Endothelial cell of umbilical vein (primary cell): ENCODE data around the gene PTPRT. TPM values are rescaled to one million over a fixed set of nuclear protein-coding genes. Genes with fewer than 3 reads are reported as not detected.

ENCODE experiments used
- BruUV-seq: library from RNA; stranded (reverse); fragments of 400-500 nt; replicated peaks from 2 replicates; lab custom pipeline; 2021; lab: Mats Ljungman, UMichigan
- CTCF ChIA-PET: fragments of 300-600, 350-600 bp; sonication (Branson Sonifier 250); formaldehyde crosslinking; loops from one replicate; lab custom pipeline; 2021; ENCODE audit warnings: antibody characterized with exemption, inconsistent platforms; lab: Charles Lee
- POLR2A ChIA-PET: fragments of 300-600, 350-600 bp; sonication (Branson Sonifier 250); formaldehyde crosslinking; loops from one replicate; lab custom pipeline; 2021; ENCODE audit warnings: antibody characterized with exemption, inconsistent platforms; lab: Charles Lee
- DNase-seq: peaks from one replicate; pipeline ENCODE4 v3.0.0-alpha.2; 2011; ENCODE audit warnings: low read depth, low spot score
- FAIRE-seq: peaks from 2 replicates; lab custom pipeline; 2011; peaks lifted over from hg19 to GRCh38; lab: Jason Lieb, UNC
- H2AFZ ChIP-seq: 2 replicates; pipeline ENCODE4 v1.6.0; 2012; ENCODE audit warnings: low read depth, low read length, control low read depth, inconsistent platforms
- H3K27ac ChIP-seq: 2 replicates; pipeline ENCODE4 v1.5.1; 2011; ENCODE audit warnings: low read depth, mild to moderate bottlenecking, control low read depth, low read length, moderate library complexity; ENCODE audit not compliant: insufficient read depth
- H3K27me3 ChIP-seq, 2 experiments: 2 replicates each; pipeline versions ENCODE4 v1.6.0 to v1.6.1; 2011; ENCODE audit warnings: low read length in 2 of 2, mixed read lengths in 1 of 2; ENCODE audit not compliant: control insufficient read depth in 2 of 2, insufficient read depth in 2 of 2
- H3K36me3 ChIP-seq, 2 experiments: 2 replicates in 1 of 2; 3 replicates in 1 of 2; pipeline ENCODE4 v1.5.1; 2011; ENCODE audit warnings: low read length in 2 of 2, mild to moderate bottlenecking in 1 of 2, moderate library complexity in 1 of 2; ENCODE audit not compliant: control insufficient read depth in 2 of 2, insufficient read depth in 2 of 2; ENCODE audit errors: extremely low read depth in 1 of 2
- H3K4me1 ChIP-seq: 3 replicates; pipeline ENCODE4 v1.5.1; 2011; ENCODE audit warnings: mild to moderate bottlenecking, low read length; ENCODE audit not compliant: control insufficient read depth, insufficient read depth; ENCODE audit errors: extremely low read depth
- H3K4me2 ChIP-seq: 2 replicates; pipeline ENCODE4 v1.6.1; 2011; ENCODE audit warnings: low read length, control low read depth, mixed read lengths; ENCODE audit not compliant: insufficient read depth
- H3K4me3 ChIP-seq, 3 experiments: fragments of 200-600 bp in 1 of 3; sonication (generic), shearing (Covaris generic) in 1 of 3; replicated peaks in 1 of 3; 2 replicates each; pipeline ENCODE4 v1.5.1; 2011 to 2016; ENCODE audit warnings: control low read depth in 3 of 3, low read length in 3 of 3, mild to moderate bottlenecking in 2 of 3, inconsistent platforms in 1 of 3, low read depth in 1 of 3, moderate library complexity in 1 of 3; ENCODE audit not compliant: insufficient read depth in 1 of 3
- H3K79me2 ChIP-seq: 2 replicates; pipeline ENCODE4 v1.6.0; 2012; ENCODE audit warnings: low read length, inconsistent platforms; ENCODE audit not compliant: control insufficient read depth, insufficient read depth
- H3K9ac ChIP-seq: replicated peaks from 2 replicates; pipeline ENCODE3; 2011; ENCODE audit warnings: low read length, control low read depth; ENCODE audit not compliant: insufficient read depth; ENCODE audit errors: extremely low read depth
- H3K9me1 ChIP-seq: replicated peaks from 3 replicates; pipeline ENCODE4 v1.6.0; 2011; ENCODE audit warnings: mild to moderate bottlenecking, low read length; ENCODE audit not compliant: control insufficient read depth, insufficient read depth; ENCODE audit errors: extremely low read depth
- H3K9me3 ChIP-seq: replicated peaks from 2 replicates; pipeline ENCODE4 v1.5.1; 2012; ENCODE audit warnings: low read length, inconsistent platforms; ENCODE audit not compliant: control insufficient read depth, insufficient read depth
- H4K20me1 ChIP-seq: replicated peaks from 2 replicates; pipeline ENCODE3; 2011; ENCODE audit warnings: mild to moderate bottlenecking, low read length; ENCODE audit not compliant: control insufficient read depth, insufficient read depth; ENCODE audit errors: extremely low read depth
- EZH2 ChIP-seq: IDR thresholded peaks from 2 replicates; pipeline ENCODE4 v1.6.1; 2012; ENCODE audit warnings: borderline replicate concordance, low read depth, mild to moderate bottlenecking, moderate library complexity, low read length, inconsistent platforms; ENCODE audit not compliant: severe bottlenecking
- FOS ChIP-seq: IDR thresholded peaks from 2 replicates; pipeline ENCODE4 v1.6.1; 2011; ENCODE audit warnings: mild to moderate bottlenecking, low read length, moderate library complexity, borderline replicate concordance; ENCODE audit not compliant: insufficient read depth
- GATA2 ChIP-seq: IDR thresholded peaks from 2 replicates; pipeline ENCODE4 v1.7.0; 2011; ENCODE audit warnings: low read depth, mild to moderate bottlenecking, moderate library complexity, mixed read lengths, low read length; ENCODE audit not compliant: insufficient read length, insufficient read depth
- JUN ChIP-seq: IDR thresholded peaks from 2 replicates; pipeline ENCODE4 v1.6.1; 2011; ENCODE audit warnings: borderline replicate concordance, low read depth; ENCODE audit not compliant: insufficient read length, insufficient read depth
- MAX ChIP-seq: IDR thresholded peaks from 2 replicates; pipeline ENCODE4 v1.6.1; 2011; ENCODE audit not compliant: insufficient read depth, insufficient read length
- MYC ChIP-seq: IDR thresholded peaks from one replicate; pipeline ENCODE4 v1.6.1; 2011; ENCODE audit warnings: mild to moderate bottlenecking, low read depth, low read length
- POLR2A ChIP-seq: IDR thresholded peaks from 2 replicates; pipeline ENCODE4 v1.6.1; 2012; ENCODE audit warnings: low read depth, mild to moderate bottlenecking, control low read depth, low read length
- POLR2AphosphoS5 ChIP-seq: IDR thresholded peaks from 2 replicates; pipeline ENCODE4 v1.6.1; 2012; ENCODE audit warnings: low read depth, mild to moderate bottlenecking, control low read depth, low read length, moderate library complexity; ENCODE audit not compliant: insufficient read depth
- dilution Hi-C: fragments of 300-500 bp; cut with MboI; formaldehyde crosslinking; loops from one replicate; pipeline ENCODE4 v1.15.0; 2019; ENCODE audit warnings: low sequenced_read_pairs; ENCODE audit not compliant: extremely low pct_ligation_motif_present
- intact Hi-C: fragments of 100-400 bp; cut with micrococcal nuclease; formaldehyde crosslinking; loops from one replicate; pipeline ENCODE4 v1.10.0; 2022
- polyA plus RNA-seq, 4 experiments: library from polyadenylated mRNA; depleted of rRNA in 3 of 4; stranded (reverse) in 3 of 4; unstranded in 1 of 4; fragments of >200 nt; gene quantifications; 2 replicates each; pipeline versions ENCODE4 v1.2.1 to v1.2.3, GENCODE V29; 2011 to 2012; ENCODE audit warnings: missing spikeins in 1 of 4
- total RNA-seq: library from RNA; stranded (reverse); gene quantifications from 2 replicates; pipeline ENCODE4 v1.2.3, GENCODE V29; 2021
- TF ChIP-seq, protein P1 (sequence below), 2 donors: IDR thresholded peaks; 1 replicate in 1 of 2; 2 replicates in 1 of 2; pipeline ENCODE4 v1.5.1; 2011; ENCODE audit warnings: low read length in 2 of 2, mild to moderate bottlenecking in 2 of 2, moderate library complexity in 2 of 2, control low read depth in 1 of 2, inconsistent platforms in 1 of 2, low read depth in 1 of 2; ENCODE audit not compliant: insufficient read depth in 1 of 2; ENCODE audit errors: extremely low read depth in 1 of 2

PTPRT gene
- total and polyA plus RNA-seq, 2 donors (not counting 3 experiments of a cell fraction or from before 2014, with no cell fraction given) = not detected

DNA sequence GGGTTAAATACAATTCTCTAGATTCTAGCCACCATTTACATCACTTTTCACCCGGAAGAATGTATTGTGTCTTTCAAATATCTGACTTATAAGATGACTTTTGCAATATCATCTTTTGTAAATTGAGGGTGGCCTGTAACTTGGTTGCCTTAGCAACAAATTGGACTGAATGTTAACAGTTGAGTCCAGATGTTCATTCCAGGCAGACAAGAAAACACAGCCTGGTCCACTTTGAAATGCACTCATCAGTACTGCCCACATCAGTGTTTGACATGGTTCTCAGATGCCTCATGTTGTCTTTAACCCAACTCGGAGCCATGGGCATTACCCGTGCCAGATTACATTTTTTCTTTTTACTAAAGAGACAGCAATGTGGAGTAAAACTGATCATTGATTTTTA lies 789.9 kb downstream of the PTPRT start:
- H3K9ac ChIP-seq = no peak overlapping the region
- no peak overlapping the region for H3K4me3 ChIP-seq
- H3K9me3 ChIP-seq = peaks cover 3% of the 10 kb centered on the region
- H3K9me1 ChIP-seq = no peaks in the 10 kb centered on the region
- BruUV-seq = no TSS peak
- no peaks in the 10 kb centered on the region for H3K36me3 ChIP-seq
- intact Hi-C loops (no loop called here), dilution Hi-C loops (no loop called here)
- DNase-seq (no peak), FAIRE-seq (no peak)
- H4K20me1 ChIP-seq = no peaks in the 10 kb centered on the region
- no peak overlapping the region for H2AFZ ChIP-seq
- CTCF ChIA-PET = no interaction called here
- H3K79me2 ChIP-seq = no peaks in the 10 kb centered on the region
- no peaks in the 10 kb centered on the region for H3K4me1 ChIP-seq
- H3K27me3 ChIP-seq = no peaks in the 10 kb centered on the region
- TF ChIP-seq JUN = no peak
- no peak for TF ChIP-seq MAX
- TF ChIP-seq POLR2AphosphoS5 = no peak
- POLR2A ChIA-PET = no interaction called here
- H3K4me2 ChIP-seq = no peak overlapping the region
- no peak overlapping the region for H3K27ac ChIP-seq

DNA sequence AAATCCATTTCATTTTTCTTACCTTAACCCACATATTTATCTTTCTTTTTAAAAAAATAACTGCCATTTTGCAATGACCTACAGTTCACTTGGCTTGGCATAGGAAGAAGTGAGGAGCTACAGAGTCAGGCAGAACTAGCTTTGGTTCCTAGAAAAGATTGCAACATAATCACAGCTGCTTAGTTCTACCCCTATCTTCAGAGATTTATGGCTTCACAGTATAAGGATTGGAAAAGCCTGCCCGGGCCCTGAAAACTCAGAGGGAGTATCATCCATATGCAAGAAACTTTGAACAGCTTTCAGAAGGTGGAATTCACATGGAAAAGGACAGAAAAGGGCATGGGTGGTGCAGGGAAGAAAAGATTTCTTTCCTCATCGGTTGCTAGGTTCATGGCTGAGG lies 797.3 kb downstream of the PTPRT start:
- intact Hi-C loops = no loop called here
- dilution Hi-C loops = no loop called here

More for the DNA sequence above, 797.3 kb downstream of the PTPRT start:
- CTCF ChIA-PET = no interaction called here
- FAIRE-seq (no peak), DNase-seq (no peak)
- no peak overlapping the region for H3K4me3 ChIP-seq
- POLR2A ChIA-PET = no interaction called here
- H3K9me3 ChIP-seq = peaks cover 2% of the 10 kb centered on the region
- no peaks in the 10 kb centered on the region for H3K36me3 ChIP-seq
- H3K9ac ChIP-seq = no peak overlapping the region
- no peak overlapping the region for H2AFZ ChIP-seq
- no peak overlapping the region for H3K4me2 ChIP-seq
- no peaks in the 10 kb centered on the region for H3K27me3 ChIP-seq
- H3K9me1 ChIP-seq = no peaks in the 10 kb centered on the region
- no peaks in the 10 kb centered on the region for H4K20me1 ChIP-seq
- H3K4me1 ChIP-seq = no peaks in the 10 kb centered on the region
- no peaks in the 10 kb centered on the region for H3K79me2 ChIP-seq
- no peak overlapping the region for H3K27ac ChIP-seq
- TF ChIP-seq FOS (no peak), POLR2AphosphoS5 (no peak), JUN (no peak), POLR2A (no peak), MYC (no peak), EZH2 (no peak), MAX (no peak), GATA2 (no peak)
- TF ChIP-seq, protein P1, sequence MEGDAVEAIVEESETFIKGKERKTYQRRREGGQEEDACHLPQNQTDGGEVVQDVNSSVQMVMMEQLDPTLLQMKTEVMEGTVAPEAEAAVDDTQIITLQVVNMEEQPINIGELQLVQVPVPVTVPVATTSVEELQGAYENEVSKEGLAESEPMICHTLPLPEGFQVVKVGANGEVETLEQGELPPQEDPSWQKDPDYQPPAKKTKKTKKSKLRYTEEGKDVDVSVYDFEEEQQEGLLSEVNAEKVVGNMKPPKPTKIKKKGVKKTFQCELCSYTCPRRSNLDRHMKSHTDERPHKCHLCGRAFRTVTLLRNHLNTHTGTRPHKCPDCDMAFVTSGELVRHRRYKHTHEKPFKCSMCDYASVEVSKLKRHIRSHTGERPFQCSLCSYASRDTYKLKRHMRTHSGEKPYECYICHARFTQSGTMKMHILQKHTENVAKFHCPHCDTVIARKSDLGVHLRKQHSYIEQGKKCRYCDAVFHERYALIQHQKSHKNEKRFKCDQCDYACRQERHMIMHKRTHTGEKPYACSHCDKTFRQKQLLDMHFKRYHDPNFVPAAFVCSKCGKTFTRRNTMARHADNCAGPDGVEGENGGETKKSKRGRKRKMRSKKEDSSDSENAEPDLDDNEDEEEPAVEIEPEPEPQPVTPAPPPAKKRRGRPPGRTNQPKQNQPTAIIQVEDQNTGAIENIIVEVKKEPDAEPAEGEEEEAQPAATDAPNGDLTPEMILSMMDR (IDR thresholded peaks at IDR 0.05; ENCODE audit: extremely low read depth in 1 of 2, insufficient read depth in 1 of 2, low read depth in 1 of 2, low read length in 2 of 2) = no peak
- BruUV-seq = no TSS peak
